Measurements from ENCODE around the gene WDFY2. TPM values are rescaled to one million over a fixed set of nuclear protein-coding genes. Genes with fewer than 3 reads are reported as not detected.

Gene WDFY2
- total RNA-seq, 1 donor from 2014 or later, result 9.0 TPM

DNA sequence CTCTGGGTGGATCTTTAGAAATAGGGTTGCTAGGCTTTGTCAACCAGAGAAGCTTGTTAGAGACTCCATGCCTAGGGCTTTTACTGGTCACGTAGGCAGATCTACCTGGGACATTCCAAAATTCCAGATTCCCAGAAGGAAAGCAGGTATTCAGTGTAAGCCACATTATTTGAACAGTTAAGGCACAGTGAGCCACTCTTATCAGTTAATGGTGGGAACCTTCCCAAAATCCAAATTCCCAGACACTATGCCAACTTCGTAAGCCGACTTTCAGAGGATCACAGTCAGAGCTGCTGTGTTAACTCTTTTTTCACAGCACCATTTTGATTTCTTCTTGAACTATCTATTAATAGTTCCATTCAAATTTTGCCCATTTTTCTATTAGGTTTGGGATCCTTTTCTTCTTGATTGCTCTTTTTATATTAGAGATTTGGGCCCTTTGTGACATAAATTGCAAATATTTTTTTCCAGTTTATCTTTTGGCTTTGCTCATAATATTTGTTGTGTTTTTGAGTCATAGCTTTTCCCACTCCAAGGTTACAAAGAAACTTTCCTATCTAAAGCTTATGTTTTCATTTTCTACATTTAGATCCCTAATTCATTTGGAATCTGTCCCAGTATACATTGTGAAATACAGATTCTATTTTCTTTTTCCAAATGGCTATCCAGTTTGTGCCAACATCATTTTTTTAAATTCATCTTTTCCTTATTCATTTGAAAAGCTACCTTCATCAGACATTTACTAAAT, 142.4 kb downstream of the WDFY2 start:
- H3K27ac Mint-ChIP-seq, result no peak overlapping the region
- intact Hi-C loops (cut with micrococcal nuclease), result no loop called here
- no peaks in the 10 kb centered on the region for H3K27me3 Mint-ChIP-seq (ENCODE audit: low read depth)
- no peaks in the 10 kb centered on the region for H3K9me3 Mint-ChIP-seq
- peaks cover 4% of the 10 kb centered on the region for H3K4me1 Mint-ChIP-seq (ENCODE audit: low read depth)
- DNase-seq (ENCODE audit: low spot score), result no peak
- no peak overlapping the region for H3K4me3 Mint-ChIP-seq (ENCODE audit: low read depth)
- H3K36me3 Mint-ChIP-seq (ENCODE audit: low read depth), result peaks cover 6% of the 10 kb centered on the region

- DNase-seq (ENCODE audit: low spot score), result no peak
- Mint-ChIP-seq H3K27ac (no peak overlapping the region), H3K27me3 (ENCODE audit: low read depth) (no peaks in the 10 kb centered on the region), H3K4me3 (ENCODE audit: low read depth) (no peak overlapping the region), H3K9me3 (no peaks in the 10 kb centered on the region), H3K36me3 (ENCODE audit: low read depth) (peaks cover 6% of the 10 kb centered on the region), H3K4me1 (ENCODE audit: low read depth) (peaks cover 4% of the 10 kb centered on the region)
- intact Hi-C loops (cut with micrococcal nuclease), result no loop called here
Measured at GRCh38 chr13:51727634-51728274, 143.5 kb downstream of the WDFY2 start.

GRCh38 chr13:51728275-51728673, 144.0 kb downstream of the WDFY2 start:
- H3K9me3 Mint-ChIP-seq, result no peaks in the 10 kb centered on the region
- peaks cover 4% of the 10 kb centered on the region for H3K4me1 Mint-ChIP-seq (ENCODE audit: low read depth)
- peaks cover 6% of the 10 kb centered on the region for H3K36me3 Mint-ChIP-seq (ENCODE audit: low read depth)
- H3K27me3 Mint-ChIP-seq (ENCODE audit: low read depth), result no peaks in the 10 kb centered on the region
- no peak overlapping the region for H3K4me3 Mint-ChIP-seq (ENCODE audit: low read depth)
- intact Hi-C loops (cut with micrococcal nuclease), result no loop called here
- no peak overlapping the region for H3K27ac Mint-ChIP-seq
- no peak for DNase-seq (ENCODE audit: low spot score)

GRCh38 chr13:51728972-51729371, 144.7 kb downstream of the WDFY2 start:
- intact Hi-C loops (cut with micrococcal nuclease), result no loop called here
- Mint-ChIP-seq H3K27ac (no peak overlapping the region), H3K36me3 (ENCODE audit: low read depth) (peaks cover 6% of the 10 kb centered on the region), H3K4me1 (ENCODE audit: low read depth) (peaks cover 11% of the 10 kb centered on the region), H3K4me3 (ENCODE audit: low read depth) (no peak overlapping the region), H3K9me3 (no peaks in the 10 kb centered on the region), H3K27me3 (ENCODE audit: low read depth) (no peaks in the 10 kb centered on the region)
- no peak for DNase-seq (ENCODE audit: low spot score)

GRCh38 chr13:51729866-51730553, 145.7 kb downstream of the WDFY2 start:
- DNase-seq (ENCODE audit: low spot score), result peak; percentile 19
- H3K4me1 Mint-ChIP-seq (ENCODE audit: low read depth), result peaks cover 11% of the 10 kb centered on the region
- H3K27ac Mint-ChIP-seq, result no peak overlapping the region
- intact Hi-C loops (cut with micrococcal nuclease), result loop anchor here (1.0 kb wide), 1 partner anchor 34 kb away; no protein-coding TSS in a partner anchor
- no peak overlapping the region for H3K4me3 Mint-ChIP-seq (ENCODE audit: low read depth)
- peaks cover 6% of the 10 kb centered on the region for H3K36me3 Mint-ChIP-seq (ENCODE audit: low read depth)
- H3K9me3 Mint-ChIP-seq, result no peaks in the 10 kb centered on the region
- H3K27me3 Mint-ChIP-seq (ENCODE audit: low read depth), result no peaks in the 10 kb centered on the region

- Mint-ChIP-seq H3K27ac (no peak overlapping the region), H3K9me3 (no peaks in the 10 kb centered on the region), H3K36me3 (ENCODE audit: low read depth) (peaks cover 8% of the 10 kb centered on the region), H3K27me3 (ENCODE audit: low read depth) (no peaks in the 10 kb centered on the region), H3K4me1 (ENCODE audit: low read depth) (peaks cover 11% of the 10 kb centered on the region), H3K4me3 (ENCODE audit: low read depth) (no peak overlapping the region)
- no peak for DNase-seq (ENCODE audit: low spot score)
- intact Hi-C loops (cut with micrococcal nuclease), result loop anchor here (1.0 kb wide), 1 partner anchor 33 kb away; no protein-coding TSS in a partner anchor
Measured at GRCh38 chr13:51730927-51731326, 146.7 kb downstream of the WDFY2 start.

DNA sequence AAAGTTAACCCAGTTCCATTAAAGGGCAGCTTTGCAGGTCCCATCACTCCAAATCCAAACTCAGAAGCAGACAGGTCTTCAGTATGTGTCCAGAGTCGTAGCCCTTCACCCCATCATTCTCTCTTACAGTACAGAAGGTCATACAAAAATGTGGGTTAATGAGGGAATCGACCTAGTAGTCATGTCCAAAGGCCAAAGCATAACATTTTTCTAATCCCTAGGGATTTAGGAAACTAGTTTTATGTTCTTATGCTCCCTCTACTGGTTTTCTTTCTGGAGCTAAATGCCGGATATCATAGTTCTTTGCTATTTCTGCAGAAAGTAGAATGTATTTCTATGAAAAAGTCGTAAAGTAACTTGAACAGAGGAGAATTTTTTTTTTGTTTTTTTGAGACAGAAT, 147.5 kb downstream of the WDFY2 start:
- H3K4me3 Mint-ChIP-seq (ENCODE audit: low read depth), result no peak overlapping the region
- intact Hi-C loops (cut with micrococcal nuclease), result no loop called here

DNA sequence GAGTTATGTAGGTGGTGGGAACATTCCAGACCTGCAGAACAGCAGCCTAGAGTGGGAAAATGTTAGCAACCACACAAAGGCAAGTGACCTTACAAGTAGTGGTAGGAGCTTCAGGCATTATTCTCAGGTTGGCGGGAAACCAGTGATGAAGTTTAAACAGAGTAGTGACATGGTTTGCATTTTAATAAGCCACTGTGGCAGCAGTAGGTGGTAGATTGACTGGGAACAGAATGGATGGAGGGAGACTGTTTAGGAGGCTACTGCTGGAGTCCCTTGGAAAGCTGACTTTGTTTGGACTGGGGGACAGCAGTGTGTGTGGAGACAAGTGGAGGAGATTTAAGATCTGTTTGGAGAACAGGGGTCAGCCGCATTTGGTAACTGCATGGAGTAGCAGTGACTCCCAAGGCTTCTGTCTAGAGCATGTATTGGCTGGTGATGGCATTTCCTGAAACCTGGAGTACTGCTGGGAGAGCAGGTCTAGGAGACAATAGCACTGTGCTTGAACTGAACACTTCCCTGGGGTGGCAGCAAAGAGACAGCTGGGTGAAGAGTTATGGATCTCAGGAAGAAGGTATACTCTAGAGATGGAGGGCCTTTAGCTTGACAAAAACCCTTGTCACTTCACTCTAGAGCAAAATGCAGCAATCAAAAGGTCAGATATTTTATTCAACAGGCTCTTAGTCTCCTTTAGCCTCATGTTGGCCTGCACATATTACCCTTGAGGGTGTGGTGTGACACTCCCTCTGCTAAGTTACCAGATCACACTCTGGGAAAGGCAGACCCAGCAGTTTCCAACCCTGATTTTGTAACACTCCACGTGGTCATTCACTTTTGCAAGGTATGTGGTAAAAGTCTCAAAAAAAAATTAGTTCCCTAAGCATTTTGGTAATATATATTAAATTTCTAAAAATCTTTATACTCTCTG, 149.4 kb downstream of the WDFY2 start:
- peaks cover 8% of the 10 kb centered on the region for H3K36me3 Mint-ChIP-seq (ENCODE audit: low read depth)
- no peak overlapping the region for H3K4me3 Mint-ChIP-seq (ENCODE audit: low read depth)
- no peaks in the 10 kb centered on the region for H3K9me3 Mint-ChIP-seq
- no peaks in the 10 kb centered on the region for H3K27me3 Mint-ChIP-seq (ENCODE audit: low read depth)
- intact Hi-C loops (cut with micrococcal nuclease), result no loop called here
- no peak overlapping the region for H3K27ac Mint-ChIP-seq
- DNase-seq (ENCODE audit: low spot score), result no peak
- peaks cover 15% of the 10 kb centered on the region for H3K4me1 Mint-ChIP-seq (ENCODE audit: low read depth)

More for the DNA sequence above, 147.5 kb downstream of the WDFY2 start:
- H3K9me3 Mint-ChIP-seq, result no peaks in the 10 kb centered on the region
- H3K4me1 Mint-ChIP-seq (ENCODE audit: low read depth), result peaks cover 11% of the 10 kb centered on the region
- H3K27ac Mint-ChIP-seq, result no peak overlapping the region
- peaks cover 10% of the 10 kb centered on the region for H3K36me3 Mint-ChIP-seq (ENCODE audit: low read depth)
- H3K27me3 Mint-ChIP-seq (ENCODE audit: low read depth), result no peaks in the 10 kb centered on the region
- DNase-seq (ENCODE audit: low spot score), result no peak

GRCh38 chr13:51734786-51735185, 150.5 kb downstream of the WDFY2 start:
- H3K27ac Mint-ChIP-seq, result no peak overlapping the region
- no peak for DNase-seq (ENCODE audit: low spot score)

GRCh38 chr13:51737609-51738008, 153.3 kb downstream of the WDFY2 start:
- H3K4me1 Mint-ChIP-seq (ENCODE audit: low read depth), result peaks cover 32% of the 10 kb centered on the region
- no peaks in the 10 kb centered on the region for H3K9me3 Mint-ChIP-seq
- no peaks in the 10 kb centered on the region for H3K27me3 Mint-ChIP-seq (ENCODE audit: low read depth)
- H3K4me3 Mint-ChIP-seq (ENCODE audit: low read depth), result no peak overlapping the region
- intact Hi-C loops (cut with micrococcal nuclease), result loop anchor here (1.0 to 2.0 kb wide), 2 partner anchors 65 to 122 kb away; no protein-coding TSS in a partner anchor
- DNase-seq (ENCODE audit: low spot score), result no peak
- H3K36me3 Mint-ChIP-seq (ENCODE audit: low read depth), result peaks cover 23% of the 10 kb centered on the region
- H3K27ac Mint-ChIP-seq, result peak overlapping the region; percentile 75

More at GRCh38 chr13:51734786-51735185, 150.5 kb downstream of the WDFY2 start:
- Mint-ChIP-seq H3K36me3 (ENCODE audit: low read depth) (peaks cover 19% of the 10 kb centered on the region), H3K27me3 (ENCODE audit: low read depth) (no peaks in the 10 kb centered on the region), H3K9me3 (no peaks in the 10 kb centered on the region), H3K4me1 (ENCODE audit: low read depth) (peaks cover 24% of the 10 kb centered on the region), H3K4me3 (ENCODE audit: low read depth) (no peak overlapping the region)
- intact Hi-C loops (cut with micrococcal nuclease), result no loop called here

- H3K36me3 Mint-ChIP-seq (ENCODE audit: low read depth), result peaks cover 23% of the 10 kb centered on the region
- H3K27me3 Mint-ChIP-seq (ENCODE audit: low read depth), result no peaks in the 10 kb centered on the region
- no peaks in the 10 kb centered on the region for H3K9me3 Mint-ChIP-seq
- peaks cover 32% of the 10 kb centered on the region for H3K4me1 Mint-ChIP-seq (ENCODE audit: low read depth)
- peak overlapping the region; percentile 76 for H3K27ac Mint-ChIP-seq
- intact Hi-C loops (cut with micrococcal nuclease), result loop anchor here (1.0 to 2.0 kb wide), 2 partner anchors 64 to 123 kb away; no protein-coding TSS in a partner anchor
- no peak overlapping the region for H3K4me3 Mint-ChIP-seq (ENCODE audit: low read depth)
- DNase-seq (ENCODE audit: low spot score), result no peak
Measured at GRCh38 chr13:51738226-51738905, 154.1 kb downstream of the WDFY2 start.
